Hepatocyte (in vitro differentiated cells): ENCODE measurements around the gene ZC3H4. TPM values are rescaled to one million over a fixed set of nuclear protein-coding genes. Genes with fewer than 3 reads are reported as not detected.

ENCODE experiments used
- DNase-seq: peaks from one replicate; pipeline ENCODE4 v3.0.0-alpha.2; 2016; ENCODE audit warnings: low spot score
- H2AFZ ChIP-seq: fragments of 200-600 bp; sonication (generic); 2 replicates; pipeline ENCODE4 v1.6.0; 2016; ENCODE audit warnings: antibody characterized with exemption, mild to moderate bottlenecking
- H3K27ac ChIP-seq: fragments of 200-600 bp; sonication (generic); 2 replicates; pipeline ENCODE4 v1.5.1; 2016; ENCODE audit warnings: mild to moderate bottlenecking
- H3K27me3 ChIP-seq: fragments of 200-600 bp; sonication (generic); 2 replicates; pipeline ENCODE4 v1.6.1; 2016
- H3K36me3 ChIP-seq: fragments of 200-600 bp; sonication (generic); replicated peaks from 2 replicates; pipeline ENCODE4 v1.5.1; 2016; ENCODE audit warnings: low read depth; ENCODE audit not compliant: insufficient read depth
- H3K4me1 ChIP-seq: fragments of 200-600 bp; sonication (generic); 2 replicates; pipeline ENCODE4 v1.5.1; 2016; ENCODE audit warnings: mild to moderate bottlenecking, moderate library complexity; ENCODE audit not compliant: insufficient read depth
- H3K4me2 ChIP-seq: fragments of 200-600 bp; sonication (generic); 2 replicates; pipeline ENCODE4 v1.6.0; 2016
- H3K4me3 ChIP-seq: fragments of 200-600 bp; sonication (generic); 2 replicates; pipeline ENCODE4 v1.5.1; 2016; ENCODE audit warnings: mild to moderate bottlenecking
- H3K79me2 ChIP-seq: fragments of 200-600 bp; sonication (generic); 2 replicates; pipeline ENCODE4 v1.6.0; 2017; ENCODE audit warnings: mild to moderate bottlenecking
- H3K9me2 ChIP-seq: fragments of 200-600 bp; sonication (generic); replicated peaks from 2 replicates; pipeline ENCODE4 v1.6.0; 2017; ENCODE audit warnings: mild to moderate bottlenecking; ENCODE audit not compliant: insufficient read depth
- H3K9me3 ChIP-seq: fragments of 200-600 bp; sonication (generic); 2 replicates; pipeline ENCODE4 v1.5.1; 2016; ENCODE audit warnings: low read depth, mild to moderate bottlenecking
- H4K20me1 ChIP-seq: fragments of 200-600 bp; sonication (generic); 2 replicates; pipeline ENCODE4 v1.6.0; 2016; ENCODE audit warnings: mild to moderate bottlenecking; ENCODE audit not compliant: insufficient read depth, poor library complexity, severe bottlenecking
- EZH2 ChIP-seq: fragments of 200-600 bp; sonication (generic); IDR thresholded peaks from 2 replicates; pipeline ENCODE4 v1.6.1; 2016; ENCODE audit warnings: antibody characterized with exemption, mild to moderate bottlenecking, borderline replicate concordance
- EZH2phosphoT487 ChIP-seq: fragments of 200-600 bp; sonication (generic); IDR thresholded peaks from one replicate; pipeline ENCODE4 v1.6.1; 2018; ENCODE audit warnings: antibody characterized with exemption, mild to moderate bottlenecking, low read depth, moderate library complexity; ENCODE audit not compliant: unreplicated experiment, severe bottlenecking
- WGBS: methylation state at CpG from one replicate; pipeline ENCODE4 v1.1.6; 2016; ENCODE audit warnings: low lambda C conversion rate; ENCODE audit errors: missing lambda C conversion rate; 5-methylcytosine and 5-hydroxymethylcytosine counted together
- polyA plus RNA-seq: library from polyadenylated mRNA; unstranded; fragments of >200 nt; fragmentation: Nextera tagmentation; extraction: Ambion mirVana; gene quantifications from 2 replicates; pipeline ENCODE4 v1.2.1, GENCODE V29; 2016
- total RNA-seq: library from RNA; depleted of rRNA; stranded (reverse); fragments of >200 nt; gene quantifications from 2 replicates; pipeline ENCODE4 v1.2.3, GENCODE V29; 2014
- TF ChIP-seq, protein P1 (sequence below): fragments of 200-600 bp; sonication (generic); IDR thresholded peaks from 2 replicates; pipeline ENCODE4 v1.5.1; 2016; ENCODE audit warnings: antibody characterized with exemption, mild to moderate bottlenecking; ENCODE audit not compliant: poor library complexity

The ZC3H4 gene
- total and polyA plus RNA-seq, 2 experiments from 2014 or later, result 4.3 to 13.1 TPM

DNA sequence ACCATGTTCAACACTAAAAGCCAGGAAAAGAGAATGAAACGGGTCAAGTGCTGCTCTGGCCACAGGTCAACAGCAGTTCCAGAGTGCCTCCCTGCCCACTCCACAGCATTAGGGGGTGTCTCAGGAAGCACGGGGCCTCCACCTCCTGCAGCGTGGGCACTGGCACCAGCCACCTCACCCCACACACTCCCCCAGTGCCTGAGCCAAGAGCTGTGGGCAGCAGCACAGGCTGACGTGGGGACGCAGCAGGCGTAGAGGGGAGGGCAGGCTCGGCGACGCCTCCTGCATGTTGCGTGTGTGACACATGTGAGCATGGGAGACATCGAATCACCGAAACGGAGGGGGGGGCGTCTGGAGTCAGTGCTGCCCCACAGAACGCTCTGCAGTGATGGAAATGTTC is 43.8 kb downstream of the ZC3H4 start:
- no peak overlapping the region for H2AFZ ChIP-seq
- TF ChIP-seq, protein P1, sequence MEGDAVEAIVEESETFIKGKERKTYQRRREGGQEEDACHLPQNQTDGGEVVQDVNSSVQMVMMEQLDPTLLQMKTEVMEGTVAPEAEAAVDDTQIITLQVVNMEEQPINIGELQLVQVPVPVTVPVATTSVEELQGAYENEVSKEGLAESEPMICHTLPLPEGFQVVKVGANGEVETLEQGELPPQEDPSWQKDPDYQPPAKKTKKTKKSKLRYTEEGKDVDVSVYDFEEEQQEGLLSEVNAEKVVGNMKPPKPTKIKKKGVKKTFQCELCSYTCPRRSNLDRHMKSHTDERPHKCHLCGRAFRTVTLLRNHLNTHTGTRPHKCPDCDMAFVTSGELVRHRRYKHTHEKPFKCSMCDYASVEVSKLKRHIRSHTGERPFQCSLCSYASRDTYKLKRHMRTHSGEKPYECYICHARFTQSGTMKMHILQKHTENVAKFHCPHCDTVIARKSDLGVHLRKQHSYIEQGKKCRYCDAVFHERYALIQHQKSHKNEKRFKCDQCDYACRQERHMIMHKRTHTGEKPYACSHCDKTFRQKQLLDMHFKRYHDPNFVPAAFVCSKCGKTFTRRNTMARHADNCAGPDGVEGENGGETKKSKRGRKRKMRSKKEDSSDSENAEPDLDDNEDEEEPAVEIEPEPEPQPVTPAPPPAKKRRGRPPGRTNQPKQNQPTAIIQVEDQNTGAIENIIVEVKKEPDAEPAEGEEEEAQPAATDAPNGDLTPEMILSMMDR, result no peak
- H3K36me3 ChIP-seq, result no peaks in the 10 kb centered on the region
- H4K20me1 ChIP-seq, result no peaks in the 10 kb centered on the region
- H3K4me3 ChIP-seq, result no peak overlapping the region
- no peaks in the 10 kb centered on the region for H3K27me3 ChIP-seq
- H3K9me3 ChIP-seq, result no peaks in the 10 kb centered on the region
- DNase-seq, result no peak
- H3K27ac ChIP-seq, result no peak overlapping the region
- no peaks in the 10 kb centered on the region for H3K4me1 ChIP-seq
- no peaks in the 10 kb centered on the region for H3K9me2 ChIP-seq
- H3K4me2 ChIP-seq, result no peak overlapping the region
- WGBS, result 94% methylated on average over 15 of the region's 15 CpGs
- no peaks in the 10 kb centered on the region for H3K79me2 ChIP-seq

DNA sequence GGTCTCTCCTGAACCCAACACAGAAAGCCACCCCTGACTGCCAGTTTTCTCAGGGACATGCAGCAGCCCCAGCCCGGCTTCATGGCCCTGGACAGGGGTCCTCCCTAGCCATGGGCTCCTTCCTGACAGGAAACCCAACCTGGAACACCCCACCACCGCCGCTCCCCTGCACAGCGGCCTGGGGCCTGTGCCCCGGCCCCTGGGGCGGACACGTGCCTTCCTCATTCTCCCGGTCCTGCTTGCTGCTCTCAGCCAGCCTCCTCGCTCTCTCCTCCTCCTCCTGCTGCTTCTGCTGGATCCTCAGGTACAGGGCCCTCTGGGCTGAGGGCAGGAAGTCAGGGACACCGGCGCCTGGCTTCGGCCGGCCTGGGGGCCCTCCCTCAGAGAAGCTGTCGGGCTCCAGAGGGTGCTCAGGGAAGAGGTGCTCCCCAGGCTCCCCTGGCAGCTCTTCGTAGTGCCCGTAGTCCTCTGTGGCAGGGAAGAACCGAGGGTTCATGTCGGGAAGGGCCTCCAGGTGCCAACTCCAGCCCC is 44.6 kb downstream of the ZC3H4 start:
- no peak for DNase-seq
- Histone ChIP-seq H3K9me3 (no peaks in the 10 kb centered on the region), H3K4me3 (no peak overlapping the region), H3K9me2 (no peaks in the 10 kb centered on the region), H3K4me2 (no peak overlapping the region), H4K20me1 (no peaks in the 10 kb centered on the region), H3K4me1 (no peaks in the 10 kb centered on the region), H3K36me3 (no peaks in the 10 kb centered on the region), H3K27me3 (no peaks in the 10 kb centered on the region), H2AFZ (no peak overlapping the region), H3K27ac (no peak overlapping the region), H3K79me2 (no peaks in the 10 kb centered on the region)
- TF ChIP-seq EZH2phosphoT487 (no peak), EZH2 (no peak)
- TF ChIP-seq, protein P1, result no peak
- whole genome bisulfite sequencing, result 97% methylated on average over 18 of the region's 18 CpGs

DNA sequence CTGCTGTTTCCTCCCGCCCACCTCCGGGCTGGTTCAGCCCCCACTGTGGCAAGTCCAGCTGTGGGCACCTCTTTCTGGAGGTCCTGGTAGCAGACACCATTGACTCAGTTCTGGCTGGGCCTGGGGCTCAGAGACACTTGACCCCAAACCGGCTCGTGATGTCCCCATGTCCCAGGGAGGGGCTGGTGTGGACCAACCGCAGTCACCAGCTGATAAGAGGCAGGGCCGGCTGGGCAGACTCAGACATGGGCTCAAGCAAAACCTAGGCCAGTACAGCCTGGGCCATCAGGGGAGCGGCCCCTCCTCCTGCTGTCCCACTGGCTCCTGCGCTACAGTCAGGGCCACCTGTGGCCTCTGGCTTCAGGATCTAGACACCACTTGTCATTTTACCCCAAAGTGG is 45.3 kb downstream of the ZC3H4 start:
- H2AFZ ChIP-seq, result no peak overlapping the region
- no peak for TF ChIP-seq EZH2phosphoT487
- no peak for TF ChIP-seq EZH2
- TF ChIP-seq, protein P1, result no peak
- no peaks in the 10 kb centered on the region for H3K36me3 ChIP-seq
- no peak overlapping the region for H3K4me2 ChIP-seq
- H4K20me1 ChIP-seq, result no peaks in the 10 kb centered on the region
- WGBS, result 90% methylated on average over 8 of the region's 8 CpGs
- DNase-seq, result no peak
- H3K4me3 ChIP-seq, result no peak overlapping the region
- no peaks in the 10 kb centered on the region for H3K9me2 ChIP-seq
- H3K9me3 ChIP-seq, result no peaks in the 10 kb centered on the region
- H3K27ac ChIP-seq, result no peak overlapping the region
- no peaks in the 10 kb centered on the region for H3K4me1 ChIP-seq
- no peaks in the 10 kb centered on the region for H3K79me2 ChIP-seq
- no peaks in the 10 kb centered on the region for H3K27me3 ChIP-seq
